ENCODE measurements around the gene CFAP65. TPM values are rescaled to one million over a fixed set of nuclear protein-coding genes. Genes with fewer than 3 reads are reported as not detected.

CFAP65 gene
- polyA plus RNA-seq, 1 donor (not counting 4 experiments of a cell fraction or from before 2014, with no cell fraction given) = not detected

DNA sequence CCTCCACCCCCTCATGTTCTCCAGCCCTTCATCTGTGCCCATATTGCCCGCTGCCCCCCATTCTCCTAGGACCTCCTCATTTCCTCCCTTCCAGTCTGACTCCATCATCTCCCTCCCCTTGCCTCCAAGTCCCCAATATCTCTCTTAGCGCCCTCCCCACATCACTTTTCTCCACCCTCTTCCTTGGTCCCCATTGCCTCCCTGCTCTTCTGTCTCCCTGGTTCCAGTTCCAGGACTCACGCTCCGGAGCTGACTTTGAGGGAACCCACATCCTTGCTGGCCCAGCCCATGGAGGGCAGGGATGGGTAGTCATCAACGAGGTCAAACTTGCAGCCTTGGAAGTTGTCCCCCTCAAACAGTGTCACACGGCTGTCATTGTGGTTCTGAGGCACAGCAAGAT is 50.7 kb downstream of the CFAP65 start:
- no peak overlapping the region for H3K4me2 ChIP-seq (ENCODE audit: control insufficient read depth, extremely low read depth, insufficient read depth, low read depth, low read length)
- H3K36me3 ChIP-seq (ENCODE audit: control insufficient read depth in 2 of 2, extremely low read depth in 1 of 2, insufficient read depth in 2 of 2, low read length in 2 of 2) = no peaks in the 10 kb centered on the region
- no peaks in the 10 kb centered on the region for H4K20me1 ChIP-seq (ENCODE audit: control insufficient read depth, extremely low read depth, insufficient read depth, low read length)
- no peak overlapping the region for H3K4me3 ChIP-seq (ENCODE audit: control insufficient read depth in 2 of 3, extremely low read depth in 1 of 3, insufficient read depth in 2 of 3, low read depth in 1 of 3, low read length in 3 of 3)
- dilution Hi-C loops (cut with MboI; ENCODE audit: extremely low pct_ligation_motif_present, low sequenced_read_pairs) = no loop called here
- H3K9me3 ChIP-seq (ENCODE audit: control insufficient read depth, low read depth, low read length) = no peaks in the 10 kb centered on the region
- TF ChIP-seq EZH2 (IDR thresholded peaks at IDR 0.05; ENCODE audit: low read length) = no peak
- TF ChIP-seq, protein P1, sequence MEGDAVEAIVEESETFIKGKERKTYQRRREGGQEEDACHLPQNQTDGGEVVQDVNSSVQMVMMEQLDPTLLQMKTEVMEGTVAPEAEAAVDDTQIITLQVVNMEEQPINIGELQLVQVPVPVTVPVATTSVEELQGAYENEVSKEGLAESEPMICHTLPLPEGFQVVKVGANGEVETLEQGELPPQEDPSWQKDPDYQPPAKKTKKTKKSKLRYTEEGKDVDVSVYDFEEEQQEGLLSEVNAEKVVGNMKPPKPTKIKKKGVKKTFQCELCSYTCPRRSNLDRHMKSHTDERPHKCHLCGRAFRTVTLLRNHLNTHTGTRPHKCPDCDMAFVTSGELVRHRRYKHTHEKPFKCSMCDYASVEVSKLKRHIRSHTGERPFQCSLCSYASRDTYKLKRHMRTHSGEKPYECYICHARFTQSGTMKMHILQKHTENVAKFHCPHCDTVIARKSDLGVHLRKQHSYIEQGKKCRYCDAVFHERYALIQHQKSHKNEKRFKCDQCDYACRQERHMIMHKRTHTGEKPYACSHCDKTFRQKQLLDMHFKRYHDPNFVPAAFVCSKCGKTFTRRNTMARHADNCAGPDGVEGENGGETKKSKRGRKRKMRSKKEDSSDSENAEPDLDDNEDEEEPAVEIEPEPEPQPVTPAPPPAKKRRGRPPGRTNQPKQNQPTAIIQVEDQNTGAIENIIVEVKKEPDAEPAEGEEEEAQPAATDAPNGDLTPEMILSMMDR (optimal IDR thresholded peaks at IDR 0.05 in 1 of 3, IDR thresholded peaks at IDR 0.05 in 1 of 3, conservative IDR thresholded peaks at IDR 0.05 in 1 of 3; ENCODE audit: extremely low read depth in 1 of 3, insufficient read depth in 2 of 3, low read length in 3 of 3) = no peak
- peaks cover 8% of the 10 kb centered on the region for H3K4me1 ChIP-seq (ENCODE audit: control insufficient read depth, extremely low read depth, insufficient read depth, low read length)
- H3K27ac ChIP-seq (ENCODE audit: control insufficient read depth, insufficient read depth, low read length) = no peak overlapping the region
- no peaks in the 10 kb centered on the region for H3K9me1 ChIP-seq (ENCODE audit: control insufficient read depth, extremely low read depth, insufficient read depth, low read length)
- H3K79me2 ChIP-seq (ENCODE audit: control insufficient read depth, insufficient read depth, low read length) = no peaks in the 10 kb centered on the region
- H3K27me3 ChIP-seq (ENCODE audit: control insufficient read depth, extremely low read depth, insufficient read depth, low read length) = peaks cover 99% of the 10 kb centered on the region
- H3K9ac ChIP-seq (ENCODE audit: control insufficient read depth, extremely low read depth, insufficient read depth, low read length) = no peak overlapping the region
- no peak for DNase-seq (ENCODE audit: low read depth, low spot score)
- no peak for FAIRE-seq
- no peak overlapping the region for H2AFZ ChIP-seq (ENCODE audit: control insufficient read depth, low read length)

- Histone ChIP-seq H2AFZ (ENCODE audit: control insufficient read depth, low read length) (no peak overlapping the region), H3K9me1 (ENCODE audit: control insufficient read depth, extremely low read depth, insufficient read depth, low read length) (no peaks in the 10 kb centered on the region), H3K36me3 (ENCODE audit: control insufficient read depth in 2 of 2, extremely low read depth in 1 of 2, insufficient read depth in 2 of 2, low read length in 2 of 2) (no peaks in the 10 kb centered on the region), H3K4me2 (ENCODE audit: control insufficient read depth, extremely low read depth, insufficient read depth, low read depth, low read length) (no peak overlapping the region), H4K20me1 (ENCODE audit: control insufficient read depth, extremely low read depth, insufficient read depth, low read length) (no peaks in the 10 kb centered on the region), H3K9ac (ENCODE audit: control insufficient read depth, extremely low read depth, insufficient read depth, low read length) (no peak overlapping the region), H3K79me2 (ENCODE audit: control insufficient read depth, insufficient read depth, low read length) (no peaks in the 10 kb centered on the region), H3K27ac (ENCODE audit: control insufficient read depth, insufficient read depth, low read length) (no peak overlapping the region), H3K4me1 (ENCODE audit: control insufficient read depth, extremely low read depth, insufficient read depth, low read length) (peaks cover 8% of the 10 kb centered on the region), H3K4me3 (ENCODE audit: control insufficient read depth in 2 of 3, extremely low read depth in 1 of 3, insufficient read depth in 2 of 3, low read depth in 1 of 3, low read length in 3 of 3) (no peak overlapping the region), H3K27me3 (ENCODE audit: control insufficient read depth, extremely low read depth, insufficient read depth, low read length) (peaks cover 98% of the 10 kb centered on the region), H3K9me3 (ENCODE audit: control insufficient read depth, low read depth, low read length) (no peaks in the 10 kb centered on the region)
- TF ChIP-seq EZH2 (IDR thresholded peaks at IDR 0.05; ENCODE audit: low read length) = peak; percentile 24
- TF ChIP-seq, protein P1 (optimal IDR thresholded peaks at IDR 0.05 in 1 of 3, IDR thresholded peaks at IDR 0.05 in 1 of 3, conservative IDR thresholded peaks at IDR 0.05 in 1 of 3; ENCODE audit: extremely low read depth in 1 of 3, insufficient read depth in 2 of 3, low read length in 3 of 3) = no peak
- dilution Hi-C loops (cut with MboI; ENCODE audit: extremely low pct_ligation_motif_present, low sequenced_read_pairs) = no loop called here
- no peak for FAIRE-seq
- no peak for DNase-seq (ENCODE audit: low read depth, low spot score)
These were observed 51.3 kb downstream of the CFAP65 start for GRCh38 chr2:218990052-218990451.

Data from keratinocyte (primary cell).